CD4-positive, CD25-positive, alpha-beta regulatory T cell (primary cell): Measurements from ENCODE around the gene ENTPD7. TPM values are rescaled to one million over a fixed set of nuclear protein-coding genes. Genes with fewer than 3 reads are reported as not detected.

Source experiments
- ATAC-seq, 2 donors: fragments of 150-1000 bp; cut with Tn5 transposase; one replicate each; pipeline ENCODE4 v1.10.0; 2021; ENCODE audit warnings: low read depth in 2 of 2, moderate number of reproducible peaks in 2 of 2, moderate library complexity in 1 of 2
- DNase-seq, 3 donors: peaks; one replicate each; pipeline versions ENCODE4 v3.0.0 to v3.0.0-alpha.2; 2012 to 2022; ENCODE audit warnings: mixed read lengths in 1 of 3
- H3K27ac ChIP-seq: one replicate; pipeline ENCODE4 v1.7.0; 2013; ENCODE audit warnings: mild to moderate bottlenecking, low read length; ENCODE audit not compliant: insufficient read depth, poor library complexity, severe bottlenecking
- H3K27me3 ChIP-seq: one replicate; pipeline ENCODE4 v1.7.0; 2013; ENCODE audit warnings: low read length; ENCODE audit not compliant: control insufficient read depth, insufficient read depth
- H3K36me3 ChIP-seq: one replicate; pipeline ENCODE4 v1.7.0; 2013; ENCODE audit warnings: mild to moderate bottlenecking, low read length, moderate library complexity; ENCODE audit not compliant: control insufficient read depth, insufficient read depth
- H3K4me1 ChIP-seq: 2 replicates; pipeline ENCODE4 v1.7.0; 2013; ENCODE audit warnings: mild to moderate bottlenecking, low read length; ENCODE audit not compliant: insufficient read depth, control insufficient read depth, poor library complexity, severe bottlenecking
- H3K4me3 ChIP-seq: one replicate; pipeline ENCODE4 v1.7.0; 2013; ENCODE audit warnings: low read depth, mild to moderate bottlenecking, low read length, moderate library complexity
- H3K9me3 ChIP-seq, 2 experiments: 1 replicate in 1 of 2; 2 replicates in 1 of 2; pipeline ENCODE4 v1.7.0; 2013; ENCODE audit warnings: low read length in 2 of 2, mild to moderate bottlenecking in 1 of 2, moderate library complexity in 1 of 2; ENCODE audit not compliant: control insufficient read depth in 2 of 2
- H3K27ac Mint-ChIP-seq, 3 donors: one replicate each; pipeline ENCODE4 v1.8.0; 2020 to 2022; ENCODE audit warnings: mild to moderate bottlenecking in 3 of 3, mixed read lengths in 3 of 3, moderate library complexity in 2 of 3
- H3K27me3 Mint-ChIP-seq: one replicate; pipeline ENCODE4 v1.8.0; 2022; ENCODE audit warnings: mild to moderate bottlenecking, mixed read lengths
- H3K36me3 Mint-ChIP-seq: one replicate; pipeline ENCODE4 v1.8.0; 2020; ENCODE audit warnings: mixed read lengths
- H3K4me1 Mint-ChIP-seq, 4 donors: one replicate each; pipeline ENCODE4 v1.8.0; 2020 to 2022; ENCODE audit warnings: mixed read lengths in 4 of 4, mild to moderate bottlenecking in 1 of 4
- H3K4me3 Mint-ChIP-seq, 4 donors: one replicate each; pipeline ENCODE4 v1.8.0; 2020 to 2022; ENCODE audit warnings: mild to moderate bottlenecking in 4 of 4, mixed read lengths in 4 of 4, moderate library complexity in 3 of 4
- H3K9me3 Mint-ChIP-seq, 7 donors: one replicate each; pipeline ENCODE4 v1.8.0; 2020 to 2022; ENCODE audit warnings: mixed read lengths in 7 of 7, mild to moderate bottlenecking in 3 of 7, moderate library complexity in 2 of 7
- polyA plus RNA-seq, 4 donors: library from polyadenylated mRNA; unstranded; fragments of 300-500 nt; fragmentation: Illumina TruSeq; gene quantifications; one replicate each; pipeline ENCODE4 v1.2.3, GENCODE V29; 2021
- total RNA-seq: library from RNA; stranded (reverse); gene quantifications from one replicate; pipeline ENCODE4 v1.2.3, GENCODE V29; 2022

ENTPD7 gene, protein sequence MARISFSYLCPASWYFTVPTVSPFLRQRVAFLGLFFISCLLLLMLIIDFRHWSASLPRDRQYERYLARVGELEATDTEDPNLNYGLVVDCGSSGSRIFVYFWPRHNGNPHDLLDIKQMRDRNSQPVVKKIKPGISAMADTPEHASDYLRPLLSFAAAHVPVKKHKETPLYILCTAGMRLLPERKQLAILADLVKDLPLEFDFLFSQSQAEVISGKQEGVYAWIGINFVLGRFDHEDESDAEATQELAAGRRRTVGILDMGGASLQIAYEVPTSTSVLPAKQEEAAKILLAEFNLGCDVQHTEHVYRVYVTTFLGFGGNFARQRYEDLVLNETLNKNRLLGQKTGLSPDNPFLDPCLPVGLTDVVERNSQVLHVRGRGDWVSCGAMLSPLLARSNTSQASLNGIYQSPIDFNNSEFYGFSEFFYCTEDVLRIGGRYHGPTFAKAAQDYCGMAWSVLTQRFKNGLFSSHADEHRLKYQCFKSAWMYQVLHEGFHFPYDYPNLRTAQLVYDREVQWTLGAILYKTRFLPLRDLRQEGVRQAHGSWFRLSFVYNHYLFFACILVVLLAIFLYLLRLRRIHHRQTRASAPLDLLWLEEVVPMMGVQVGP
- total RNA-seq (3.2 TPM), polyA plus RNA-seq (1 to 10 TPM in 3 of 4 donors, under 1 TPM in 1; 0.94 to 1.5 (median 1.4) TPM)

- Histone ChIP-seq H3K36me3 (no peaks in the 10 kb centered on the region), H3K4me1 (peaks cover 15% of the 10 kb centered on the region), H3K4me3 (peak within 1 kb of the TSS; percentile 81), H3K27me3 (peaks cover 18% of the 10 kb centered on the region), H3K27ac (peak within 1 kb of the TSS; percentile 53), H3K9me3 (no peaks in the 10 kb centered on the region)
- ATAC-seq: peak; percentile 99
- DNase-seq: peak; percentile 81 to 97 (median 87)
- peaks cover 4% of the 10 kb centered on the region for H3K36me3 Mint-ChIP-seq
- H3K4me3 Mint-ChIP-seq: peak within 1 kb of the TSS; percentile 70 to 89 (median 88)
- H3K27me3 Mint-ChIP-seq: peaks cover 21% of the 10 kb centered on the region
- H3K27ac Mint-ChIP-seq: peak within 1 kb of the TSS in 2 of 3 donors; percentile 68 to 71
- peaks cover 22 to 37% (median 25%) of the 10 kb centered on the region in 4 donors for H3K4me1 Mint-ChIP-seq
- H3K9me3 Mint-ChIP-seq: no peaks in the 10 kb centered on the region
Measured at GRCh38 chr10:99659031-99659867, at the start of gene ENTPD7. TSS of gene ENTPD7 (plus strand) at chr10:99659509. CDS start at chr10:99659957, 448 bp downstream.

DNA sequence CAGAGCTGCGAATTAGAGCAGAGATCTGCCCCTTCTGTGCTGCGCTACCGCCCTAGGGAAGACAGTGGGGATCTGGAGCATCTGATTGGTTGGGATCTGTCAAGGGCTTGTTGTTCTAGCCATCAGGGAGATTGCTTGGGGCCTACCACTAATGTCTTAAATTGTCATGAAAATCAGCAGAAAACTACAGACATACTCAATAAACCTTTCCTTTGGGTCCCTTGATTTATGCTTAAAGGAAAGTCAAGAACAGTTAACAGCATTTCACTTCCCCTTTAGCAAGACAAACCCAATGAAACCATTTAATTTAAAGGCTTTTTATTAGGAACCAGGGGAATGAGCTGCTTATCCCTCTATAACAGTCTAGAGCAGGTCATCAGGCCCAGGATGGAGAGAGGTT is 49.1 kb upstream of the ENTPD7 start:
- H3K27ac ChIP-seq: no peak overlapping the region
- ATAC-seq (no peak), DNase-seq (no peak)
- no peaks in the 10 kb centered on the region for H3K27me3 Mint-ChIP-seq
- H3K4me1 ChIP-seq: no peaks in the 10 kb centered on the region
- peaks cover 6 to 23% (median 12%) of the 10 kb centered on the region in 4 donors for H3K4me1 Mint-ChIP-seq
- no peaks in the 10 kb centered on the region for H3K9me3 Mint-ChIP-seq
- H3K9me3 ChIP-seq: no peaks in the 10 kb centered on the region
- H3K4me3 ChIP-seq: no peak overlapping the region
- H3K27me3 ChIP-seq: no peaks in the 10 kb centered on the region
- peaks cover 9% of the 10 kb centered on the region for H3K36me3 Mint-ChIP-seq
- H3K27ac Mint-ChIP-seq: peak overlapping the region in 1 of 3 donors; percentile 5
- no peak overlapping the region for H3K4me3 Mint-ChIP-seq
- peaks cover 22% of the 10 kb centered on the region for H3K36me3 ChIP-seq

GRCh38 chr10:99611326-99611725 is 48.0 kb upstream of the ENTPD7 start:
- Histone ChIP-seq H3K9me3 (no peaks in the 10 kb centered on the region), H3K4me1 (peaks cover 1% of the 10 kb centered on the region), H3K27ac (no peak overlapping the region), H3K36me3 (peaks cover 22% of the 10 kb centered on the region), H3K4me3 (no peak overlapping the region), H3K27me3 (no peaks in the 10 kb centered on the region)
- H3K4me1 Mint-ChIP-seq: peaks cover 12 to 32% (median 22%) of the 10 kb centered on the region in 4 donors
- peak overlapping the region in 1 of 4 donors; percentile 25 for H3K4me3 Mint-ChIP-seq
- no peaks in the 10 kb centered on the region for H3K27me3 Mint-ChIP-seq
- peaks cover 9% of the 10 kb centered on the region for H3K36me3 Mint-ChIP-seq
- H3K27ac Mint-ChIP-seq: peak overlapping the region in 1 of 3 donors; percentile 68
- ATAC-seq (no peak), DNase-seq (no peak)
- no peaks in the 10 kb centered on the region for H3K9me3 Mint-ChIP-seq

DNA sequence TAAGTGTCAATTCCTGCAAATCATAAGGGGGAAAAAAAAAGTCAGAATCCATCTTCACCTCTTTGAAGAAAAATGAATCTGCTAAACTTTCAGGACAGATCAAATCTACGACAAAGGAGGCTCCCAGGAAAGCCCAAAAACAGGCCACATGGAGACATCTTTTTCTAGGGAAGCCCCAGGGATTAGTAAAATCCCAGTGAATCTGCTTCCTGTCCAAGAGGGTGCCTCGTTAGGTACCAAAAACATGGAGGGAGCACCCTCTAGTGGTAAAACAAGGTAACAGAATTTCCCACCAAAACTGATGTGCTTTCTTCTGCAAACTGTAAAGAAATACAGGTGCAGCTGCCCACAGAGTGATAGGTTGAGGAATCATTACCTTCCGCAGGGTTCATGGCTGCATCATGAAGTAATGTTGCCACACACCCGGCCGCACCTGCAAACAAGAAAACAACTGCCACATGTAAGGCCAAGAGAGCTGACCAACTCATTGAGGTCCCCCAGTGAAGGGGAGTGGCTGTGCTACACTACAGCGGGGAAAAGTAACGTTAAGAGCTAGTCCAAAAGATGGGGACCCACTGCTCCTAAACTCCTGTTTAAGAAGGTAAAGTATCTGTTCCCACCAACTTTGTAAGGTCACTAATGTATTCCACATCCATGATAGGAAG is 47.0 kb upstream of the ENTPD7 start:
- Histone ChIP-seq H3K4me1 (peaks cover 11% of the 10 kb centered on the region), H3K9me3 (no peaks in the 10 kb centered on the region), H3K4me3 (no peak overlapping the region), H3K36me3 (peaks cover 22% of the 10 kb centered on the region), H3K27me3 (no peaks in the 10 kb centered on the region), H3K27ac (peak overlapping the region; percentile 7)
- Mint-ChIP-seq H3K4me1 (peaks cover 12 to 42% (median 30%) of the 10 kb centered on the region in 4 donors), H3K36me3 (peaks cover 9% of the 10 kb centered on the region), H3K27ac (peak overlapping the region; percentile 32 to 68 (median 52)), H3K27me3 (no peaks in the 10 kb centered on the region), H3K4me3 (peak overlapping the region in 2 of 4 donors; percentile 29 to 60), H3K9me3 (no peaks in the 10 kb centered on the region)
- ATAC-seq: peak; percentile 53 to 55
- DNase-seq: peak; percentile 26 to 67 (median 56)

- Mint-ChIP-seq H3K4me1 (peaks cover 18 to 63% (median 49%) of the 10 kb centered on the region in 4 donors), H3K9me3 (no peaks in the 10 kb centered on the region), H3K27ac (peak overlapping the region in 2 of 3 donors; percentile 3 to 11), H3K27me3 (no peaks in the 10 kb centered on the region), H3K36me3 (peaks cover 9% of the 10 kb centered on the region), H3K4me3 (peak overlapping the region in 2 of 4 donors; percentile 1 to 57)
- Histone ChIP-seq H3K4me3 (no peak overlapping the region), H3K4me1 (peaks cover 37% of the 10 kb centered on the region), H3K9me3 (no peaks in the 10 kb centered on the region), H3K36me3 (peaks cover 16% of the 10 kb centered on the region), H3K27ac (no peak overlapping the region), H3K27me3 (no peaks in the 10 kb centered on the region)
- no peak for ATAC-seq
- no peak for DNase-seq
Measured at GRCh38 chr10:99615426-99615825, 43.9 kb upstream of the ENTPD7 start.

DNA sequence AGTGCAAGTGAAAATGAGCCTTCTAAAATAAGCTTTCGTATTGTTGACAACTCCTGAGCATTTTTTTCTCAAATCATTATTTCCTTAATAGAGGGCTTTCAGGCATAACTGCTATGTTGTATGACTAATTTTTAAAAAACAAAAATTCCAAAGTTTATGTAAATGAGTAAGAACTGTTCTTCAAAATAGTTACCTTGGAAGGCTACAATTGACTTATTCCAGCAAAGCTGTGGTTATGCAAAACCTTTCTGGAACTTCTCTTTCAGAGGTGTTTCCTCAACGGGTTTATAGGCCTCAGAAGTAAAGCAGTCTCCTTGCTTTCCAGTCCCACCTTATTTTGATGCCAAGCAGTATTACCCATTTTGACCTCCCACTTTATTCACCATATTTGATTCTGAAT is 41.6 kb upstream of the ENTPD7 start:
- peaks cover 48% of the 10 kb centered on the region for H3K4me1 ChIP-seq
- peak overlapping the region in 2 of 3 donors; percentile 52 to 67 for H3K27ac Mint-ChIP-seq
- H3K27me3 ChIP-seq: no peaks in the 10 kb centered on the region
- peaks cover 2% of the 10 kb centered on the region for H3K36me3 Mint-ChIP-seq
- H3K36me3 ChIP-seq: peaks cover 7% of the 10 kb centered on the region
- DNase-seq (no peak), ATAC-seq (no peak)
- H3K9me3 ChIP-seq: no peaks in the 10 kb centered on the region
- peaks cover 12 to 64% (median 42%) of the 10 kb centered on the region in 4 donors for H3K4me1 Mint-ChIP-seq
- no peaks in the 10 kb centered on the region for H3K9me3 Mint-ChIP-seq
- H3K27ac ChIP-seq: peak overlapping the region; percentile 37
- H3K4me3 Mint-ChIP-seq: peak overlapping the region; percentile 84 to 87 (median 87)
- peak overlapping the region; percentile 98 for H3K4me3 ChIP-seq
- no peaks in the 10 kb centered on the region for H3K27me3 Mint-ChIP-seq
